Measurements from ENCODE around the gene RAB36. TPM values are rescaled to one million over a fixed set of nuclear protein-coding genes. Genes with fewer than 3 reads are reported as not detected.

RAB36 gene, protein sequence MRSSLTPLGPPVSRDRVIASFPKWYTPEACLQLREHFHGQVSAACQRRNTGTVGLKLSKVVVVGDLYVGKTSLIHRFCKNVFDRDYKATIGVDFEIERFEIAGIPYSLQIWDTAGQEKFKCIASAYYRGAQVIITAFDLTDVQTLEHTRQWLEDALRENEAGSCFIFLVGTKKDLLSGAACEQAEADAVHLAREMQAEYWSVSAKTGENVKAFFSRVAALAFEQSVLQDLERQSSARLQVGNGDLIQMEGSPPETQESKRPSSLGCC
- polyA plus RNA-seq (2013, experiment 1 of 2; ENCODE audit: insufficient read length): 3.1 TPM
- polyA plus RNA-seq (2013, experiment 2 of 2; ENCODE audit: insufficient read length): 2.7 TPM

DNA sequence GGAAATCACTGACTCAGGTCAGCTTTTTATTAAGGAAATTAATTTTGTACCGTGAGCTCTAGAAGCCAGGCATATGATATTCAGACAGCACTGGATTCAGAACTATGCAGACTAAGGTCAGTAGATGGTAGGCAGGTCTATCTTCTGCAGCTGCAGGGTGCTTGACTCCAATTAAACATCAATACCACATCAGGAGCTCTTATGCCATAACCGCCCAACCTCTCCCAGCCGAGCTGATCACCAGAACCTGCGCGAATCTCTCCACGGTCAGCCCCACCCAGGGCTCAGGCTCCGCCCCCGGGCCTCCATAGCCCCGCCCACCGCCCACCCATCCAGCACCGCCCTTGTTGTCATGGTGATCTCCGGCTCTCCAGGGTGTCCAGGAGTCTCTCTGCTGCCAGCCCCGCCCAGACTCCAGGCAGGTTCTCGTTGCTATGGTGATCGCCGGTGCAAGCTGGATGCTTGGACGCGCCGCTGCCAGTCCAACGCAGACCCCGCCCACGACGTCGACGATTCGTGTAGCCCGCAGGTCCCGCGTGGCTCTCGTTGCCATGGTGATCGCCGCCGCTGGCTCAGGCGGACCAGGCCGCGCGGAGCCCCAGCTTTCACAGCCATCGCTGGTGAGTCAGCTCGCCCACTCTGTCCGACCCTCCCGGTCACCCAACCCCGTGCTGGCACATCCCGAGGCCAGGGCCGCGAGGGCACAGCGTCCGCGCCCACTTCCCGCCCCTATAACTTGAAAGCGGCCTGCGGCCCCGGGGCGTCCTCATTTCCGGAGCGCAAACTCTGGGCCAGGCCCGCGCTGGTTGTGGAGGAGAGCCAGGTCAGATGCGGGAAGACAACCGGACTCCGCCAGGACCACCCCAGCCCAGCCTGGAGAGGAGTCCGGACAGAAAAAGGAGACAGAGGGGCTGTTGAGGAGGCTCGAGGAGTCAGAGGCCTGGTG is at the start of gene RAB36:
TSS of gene RAB36 (plus strand) at position 546 of the 946 bp plus-strand sequence. CDS start 1,140 bp downstream, outside the sequence.
- DNase-seq: peak; percentile 96

DNA sequence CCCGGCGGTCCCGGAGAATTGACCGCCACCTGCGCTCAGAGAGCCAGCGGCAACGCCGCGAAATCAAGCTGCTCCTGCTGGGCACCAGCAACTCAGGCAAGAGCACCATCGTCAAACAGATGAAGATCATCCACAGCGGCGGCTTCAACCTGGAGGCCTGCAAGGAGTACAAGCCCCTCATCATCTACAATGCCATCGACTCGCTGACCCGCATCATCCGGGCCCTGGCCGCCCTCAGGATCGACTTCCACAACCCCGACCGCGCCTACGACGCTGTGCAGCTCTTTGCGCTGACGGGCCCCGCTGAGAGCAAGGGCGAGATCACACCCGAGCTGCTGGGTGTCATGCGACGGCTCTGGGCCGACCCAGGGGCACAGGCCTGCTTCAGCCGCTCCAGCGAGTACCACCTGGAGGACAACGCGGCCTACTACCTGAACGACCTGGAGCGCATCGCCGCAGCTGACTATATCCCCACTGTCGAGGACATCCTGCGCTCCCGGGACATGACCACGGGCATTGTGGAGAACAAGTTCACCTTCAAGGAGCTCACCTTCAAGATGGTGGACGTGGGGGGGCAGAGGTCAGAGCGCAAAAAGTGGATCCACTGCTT is 49.4 kb upstream of the RAB36 start:
- DNase-seq: no peak

DNA sequence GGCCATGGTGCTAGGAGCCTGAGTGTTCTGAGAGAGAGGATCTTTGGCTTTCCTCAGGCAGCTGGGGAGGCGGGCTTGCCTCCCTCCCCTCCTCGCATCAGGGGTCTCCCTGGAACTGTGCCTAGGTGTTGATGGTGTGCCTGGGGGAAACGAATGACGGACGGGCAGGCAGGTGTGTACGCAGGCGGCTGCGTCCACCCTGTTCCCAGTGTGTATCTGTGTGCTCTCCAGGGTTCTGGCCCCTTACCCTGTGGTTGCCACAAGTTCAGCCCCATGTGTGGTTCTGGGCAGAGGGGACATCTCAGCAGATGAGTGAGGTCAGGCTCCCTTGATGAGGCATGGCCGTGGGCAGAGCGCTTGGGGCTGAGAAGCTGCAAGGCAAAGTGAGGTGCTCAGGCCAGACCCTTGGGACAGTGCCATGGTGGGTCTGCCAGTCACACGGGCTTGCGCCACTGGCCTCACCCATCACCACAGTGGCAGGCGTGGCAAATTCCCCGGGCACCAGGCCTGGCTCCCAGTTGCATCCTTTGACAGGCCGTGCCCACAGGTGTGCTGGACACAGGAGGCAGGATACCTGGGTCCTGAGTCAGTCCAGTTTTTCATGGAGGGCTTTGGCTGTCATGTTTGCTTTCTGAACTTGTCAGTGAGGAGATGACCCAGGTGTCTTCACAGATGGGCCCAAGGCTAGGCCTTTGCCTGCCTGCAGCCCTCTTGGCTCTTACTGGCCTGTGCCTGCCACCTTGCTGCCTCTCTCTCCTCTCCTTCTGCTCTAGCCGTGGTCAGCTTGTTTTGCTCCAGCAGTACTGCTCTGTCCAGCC is 47.7 kb upstream of the RAB36 start:
- DNase-seq: no peak

DNA sequence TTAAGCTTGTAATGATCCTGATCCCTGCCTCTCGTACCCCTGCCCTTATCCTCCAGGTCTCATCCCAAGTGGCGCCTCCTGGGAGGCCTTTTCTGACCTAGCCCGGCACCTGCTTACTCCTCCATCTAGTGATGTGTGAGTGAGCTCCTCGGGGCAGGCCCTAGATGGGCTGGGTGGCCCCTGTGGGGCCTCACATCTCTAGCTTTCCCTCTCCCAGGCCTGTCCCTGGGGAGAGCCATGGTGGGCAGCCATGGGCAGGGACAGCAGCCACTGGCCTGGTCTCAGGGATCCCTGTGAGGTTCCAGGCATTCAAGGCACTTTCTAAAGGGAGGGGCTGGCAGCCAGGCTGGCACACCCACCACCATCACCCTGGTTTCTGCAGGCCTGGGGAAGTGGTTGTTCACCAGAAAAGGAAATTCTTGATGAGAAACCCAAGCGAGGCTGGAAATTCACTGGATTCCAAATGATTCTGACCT is 47.0 kb upstream of the RAB36 start:
- no peak for DNase-seq

DNA sequence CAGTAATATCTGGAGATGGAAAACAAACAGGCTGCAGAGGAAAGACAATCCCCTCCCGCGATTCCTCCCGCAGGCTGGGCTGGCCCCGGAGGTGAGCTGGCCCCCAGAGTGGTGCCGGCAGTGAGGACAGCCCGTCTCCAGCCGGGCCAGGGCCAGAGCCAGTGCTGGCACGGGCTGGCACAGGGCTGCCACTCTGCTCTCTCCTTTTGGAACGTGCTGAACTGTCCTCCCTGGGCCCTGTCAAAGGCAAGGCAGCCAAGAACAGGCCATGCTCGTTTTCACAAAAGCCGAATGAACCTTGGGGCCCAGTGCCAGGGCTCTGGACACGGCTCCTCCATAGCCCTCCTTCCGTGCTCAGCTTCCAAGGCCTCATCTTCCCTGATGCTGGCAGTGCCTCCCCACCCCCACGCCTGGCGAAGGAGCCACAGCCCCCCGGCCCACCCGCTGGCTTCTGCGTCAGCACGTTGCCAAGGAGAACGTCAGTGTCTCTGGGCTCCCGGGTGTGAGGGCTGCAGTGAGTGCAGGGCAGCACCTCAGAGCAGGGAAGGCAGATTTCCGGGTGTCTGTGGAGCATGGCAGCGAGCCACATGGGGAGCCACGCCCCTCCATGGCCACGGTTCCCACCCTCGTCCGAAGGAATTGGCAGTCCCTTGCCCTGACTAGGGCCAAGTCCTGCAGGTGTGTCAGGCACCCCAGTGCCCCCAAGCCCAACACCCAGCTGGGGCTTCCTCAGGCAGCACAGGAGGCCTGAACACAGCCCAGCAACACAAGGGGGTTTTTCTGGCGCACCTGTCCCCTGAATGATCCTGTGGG is 46.4 kb upstream of the RAB36 start:
- no peak for DNase-seq

DNA sequence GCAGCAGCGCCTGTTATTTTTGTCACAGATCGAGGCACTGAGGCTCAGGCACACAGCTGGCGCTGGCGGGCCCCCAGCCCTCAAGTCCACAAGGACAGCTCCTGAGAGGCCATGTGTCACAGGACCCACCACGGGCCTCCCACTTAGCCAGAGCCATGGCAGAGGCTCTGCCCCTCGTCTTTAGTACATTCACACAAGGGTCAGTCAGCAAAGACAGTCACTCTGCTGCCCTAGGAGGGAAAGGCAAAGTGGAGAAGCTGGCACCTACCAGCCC is 45.8 kb upstream of the RAB36 start:
- no peak for DNase-seq

DNA sequence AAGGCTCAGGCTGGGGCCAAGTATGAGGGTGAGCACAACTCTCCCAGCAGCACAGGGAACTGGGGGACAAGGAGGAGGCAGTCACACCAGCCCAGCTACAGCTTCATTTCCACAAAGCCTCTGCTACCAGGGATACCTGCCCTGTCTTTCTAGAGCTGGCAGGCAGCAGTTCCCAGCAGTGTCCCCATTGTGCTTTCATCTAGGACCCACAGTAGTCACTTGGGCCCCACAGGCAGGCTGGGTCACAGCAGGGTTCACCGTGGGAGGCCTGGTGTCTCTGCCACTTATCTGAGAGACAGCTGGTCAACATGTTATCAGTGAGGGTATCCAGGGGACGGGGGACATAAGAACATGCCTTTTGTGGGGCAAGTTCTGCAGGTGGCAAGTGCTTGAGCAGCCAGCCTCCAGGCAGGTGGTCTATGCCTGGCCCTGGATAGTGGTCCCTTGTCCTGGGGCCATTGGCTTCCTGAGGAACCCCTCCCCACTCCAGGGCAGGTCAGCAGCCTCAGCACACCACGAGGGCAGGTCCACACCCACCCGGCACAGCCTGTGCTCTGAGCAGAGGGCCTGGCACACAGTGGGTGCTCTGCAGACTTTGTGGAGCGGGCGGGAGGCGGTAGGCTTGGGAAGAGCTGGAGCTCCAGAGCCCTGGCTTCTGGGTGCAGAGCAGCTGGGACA is 45.0 kb upstream of the RAB36 start:
- no peak for DNase-seq

DNA sequence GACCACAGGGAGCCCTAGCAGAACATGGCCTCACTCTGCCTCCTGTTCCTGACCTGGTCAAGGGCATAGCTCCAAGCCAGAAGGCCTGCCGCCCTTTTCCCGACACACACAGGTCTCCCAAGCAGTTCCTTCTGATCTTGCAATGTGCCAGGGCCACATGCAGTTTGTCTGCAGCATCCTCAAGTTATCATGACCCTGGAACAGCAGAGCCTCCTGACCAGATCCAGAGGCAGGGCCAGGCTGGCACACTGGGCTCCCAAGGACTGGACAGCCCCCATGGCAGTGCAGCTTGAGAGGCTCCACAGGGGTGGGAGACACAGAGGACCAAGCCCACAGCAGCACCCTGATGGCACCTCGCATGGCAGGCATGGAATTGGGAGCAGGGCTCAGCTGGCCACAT is 43.8 kb upstream of the RAB36 start:
- DNase-seq: no peak

DNA sequence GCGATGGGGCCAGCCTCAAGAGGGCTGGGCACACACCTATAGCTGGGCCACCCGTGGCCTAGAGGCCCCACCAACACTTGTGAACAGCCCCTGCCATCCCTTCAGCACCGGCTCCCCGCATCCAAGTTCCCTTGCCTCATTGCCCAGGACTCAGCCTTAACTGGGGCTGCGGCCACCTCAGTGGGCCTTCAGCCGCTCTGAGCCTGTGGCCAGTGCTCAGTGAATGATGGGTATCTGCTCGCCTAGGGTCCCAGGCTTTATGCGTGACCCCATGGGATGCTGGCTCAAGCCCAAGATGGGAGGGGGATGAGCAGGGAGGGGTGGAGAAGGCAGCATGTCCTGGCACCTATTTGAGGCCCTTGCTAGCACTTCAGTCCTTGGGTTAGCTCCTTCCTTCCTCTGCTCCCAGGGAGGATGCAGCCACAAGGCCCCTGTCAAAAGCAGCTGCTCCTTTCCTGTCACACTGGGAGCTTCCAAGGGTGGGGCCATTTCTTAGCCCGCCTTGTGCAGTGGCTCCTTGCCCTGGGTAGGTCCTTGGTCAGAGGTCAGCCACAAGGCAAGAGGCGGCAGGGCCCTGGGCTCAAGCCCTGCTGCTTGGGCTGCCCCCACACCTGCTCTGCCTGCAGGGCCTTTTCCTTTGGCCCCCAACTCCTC is 43.1 kb upstream of the RAB36 start:
- no peak for DNase-seq

DNA sequence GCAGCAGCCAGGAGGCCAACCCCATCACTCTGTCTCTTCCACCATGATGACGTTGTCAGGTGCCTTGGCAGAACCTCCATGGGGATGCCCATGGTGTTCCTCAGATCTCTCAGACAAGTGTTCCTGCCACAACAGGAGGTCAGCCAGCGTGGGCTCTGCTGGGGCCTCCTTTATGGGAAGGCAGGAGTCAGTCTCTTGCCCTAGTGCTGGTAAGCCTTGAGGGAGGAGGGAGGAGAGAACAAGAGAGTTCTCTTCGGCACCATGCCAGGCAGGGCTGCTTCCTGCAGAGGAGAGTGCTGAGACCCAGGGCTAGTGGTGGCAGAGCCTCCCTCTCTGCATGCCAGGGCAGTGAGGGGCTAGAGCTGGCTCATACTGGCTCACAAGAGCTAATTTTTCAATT is 42.5 kb upstream of the RAB36 start:
- DNase-seq: peak; percentile 14

DNA sequence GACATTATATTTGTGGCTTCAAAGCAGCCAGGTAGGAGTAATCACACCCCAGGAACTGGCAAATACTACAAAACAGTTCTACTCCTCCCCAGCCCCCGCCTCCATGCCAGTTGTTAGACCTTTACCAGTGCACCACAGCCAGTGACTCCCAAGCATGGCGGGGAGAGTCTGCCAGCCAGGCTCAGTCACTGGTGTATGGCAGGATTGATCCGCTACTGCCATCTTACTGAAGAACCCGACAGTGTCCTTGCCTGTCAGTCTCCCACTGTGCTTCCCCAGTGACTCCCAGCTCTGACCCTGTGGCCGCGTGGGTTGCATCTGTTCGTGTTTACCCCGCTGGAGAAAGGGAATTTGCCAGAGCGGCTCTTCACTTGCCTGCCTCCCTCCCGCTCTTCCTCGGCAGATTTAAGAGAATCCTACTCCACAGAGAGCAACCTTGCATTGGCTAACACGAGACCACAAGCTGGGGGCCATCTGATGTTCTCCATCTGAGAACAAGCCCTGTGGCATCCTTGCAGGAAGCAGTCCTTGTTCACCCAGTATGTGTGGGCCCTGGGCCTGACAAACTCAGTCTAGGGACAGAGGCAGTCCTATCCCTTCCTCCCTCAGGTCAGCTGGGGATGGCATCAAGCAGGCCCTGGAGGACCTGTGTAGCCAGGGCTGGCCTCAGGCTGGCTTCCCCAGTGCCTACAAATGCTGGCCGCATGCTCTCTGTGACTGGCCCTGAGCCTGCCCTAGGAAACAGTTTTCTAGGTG is 41.9 kb upstream of the RAB36 start:
- no peak for DNase-seq

DNA sequence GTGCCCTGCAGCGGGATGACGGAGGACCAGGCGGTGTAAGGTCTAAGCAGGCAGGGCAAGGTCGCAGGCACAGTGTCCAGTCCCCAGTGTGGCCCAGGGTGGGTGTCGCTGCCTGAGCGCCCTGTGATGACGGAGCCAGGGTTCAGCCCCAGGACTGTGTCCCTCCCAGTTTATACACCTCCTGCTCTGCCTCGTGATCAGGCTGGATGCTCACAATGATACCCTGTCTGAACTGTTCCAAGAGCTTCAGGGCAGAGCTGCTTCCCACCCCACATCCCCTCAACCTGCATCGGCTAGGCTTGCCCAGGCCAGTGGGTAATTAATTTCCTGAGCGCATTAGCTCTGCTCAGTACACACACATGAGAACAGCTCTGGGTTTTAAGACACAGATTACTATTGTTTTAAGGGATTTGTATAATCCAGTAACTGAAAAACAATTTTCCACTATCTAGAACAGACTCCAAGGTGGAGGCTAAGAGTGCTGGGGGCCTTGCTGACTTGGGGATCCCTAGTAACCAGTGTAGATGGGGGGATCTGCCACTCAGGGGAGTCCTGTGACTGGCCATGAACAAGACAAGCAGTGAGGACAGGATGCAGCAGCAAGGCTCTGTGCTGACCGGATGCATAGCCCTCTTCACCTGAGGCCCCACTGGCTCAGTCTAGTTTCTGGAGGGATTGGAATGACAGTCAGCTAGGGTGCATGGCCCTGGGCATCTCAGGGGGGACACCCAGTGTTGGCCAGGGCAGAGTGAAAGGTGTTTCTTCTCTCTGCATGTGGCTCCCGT is 40.9 kb upstream of the RAB36 start:
- DNase-seq: no peak

DNA sequence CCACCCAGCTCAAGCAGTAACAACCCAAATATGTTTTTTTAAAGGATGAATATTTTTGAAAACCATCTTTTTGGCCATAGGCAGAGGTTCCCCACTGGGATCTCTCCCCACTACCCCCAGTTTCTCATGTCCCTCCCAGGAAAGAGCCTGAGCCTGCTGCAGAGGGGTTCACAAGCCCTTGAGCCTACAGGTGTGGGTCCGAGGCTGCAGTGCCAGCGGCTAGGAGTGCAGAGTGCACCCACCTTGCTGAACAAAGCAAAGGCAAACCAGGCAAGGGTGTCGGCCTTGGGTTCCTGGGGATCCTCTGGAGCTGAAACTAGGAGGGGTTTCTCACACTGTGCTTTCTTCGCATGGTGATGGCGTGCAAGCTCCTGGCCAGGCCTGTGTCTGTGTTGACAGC is 40.0 kb upstream of the RAB36 start:
- DNase-seq: no peak

DNA sequence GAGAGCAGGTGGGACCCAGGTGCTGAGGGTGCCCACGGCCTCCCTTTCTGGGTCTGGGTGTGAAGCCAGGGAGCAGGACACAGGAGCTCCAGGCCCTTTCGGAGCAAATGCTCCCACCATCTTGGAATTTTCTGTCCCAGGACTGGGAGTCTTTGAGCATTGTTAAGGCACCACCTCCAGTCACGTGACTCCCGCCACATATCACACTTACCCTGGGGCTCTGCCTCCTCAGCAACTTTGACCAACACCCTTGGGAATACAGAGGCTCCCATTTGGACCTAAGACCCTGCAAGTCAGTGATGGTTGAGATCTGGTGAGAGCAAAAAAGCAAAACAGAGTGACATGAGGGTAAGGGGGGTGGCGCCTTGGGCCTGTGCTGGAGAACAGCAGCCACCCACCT is 39.4 kb upstream of the RAB36 start:
- DNase-seq: no peak

DNA sequence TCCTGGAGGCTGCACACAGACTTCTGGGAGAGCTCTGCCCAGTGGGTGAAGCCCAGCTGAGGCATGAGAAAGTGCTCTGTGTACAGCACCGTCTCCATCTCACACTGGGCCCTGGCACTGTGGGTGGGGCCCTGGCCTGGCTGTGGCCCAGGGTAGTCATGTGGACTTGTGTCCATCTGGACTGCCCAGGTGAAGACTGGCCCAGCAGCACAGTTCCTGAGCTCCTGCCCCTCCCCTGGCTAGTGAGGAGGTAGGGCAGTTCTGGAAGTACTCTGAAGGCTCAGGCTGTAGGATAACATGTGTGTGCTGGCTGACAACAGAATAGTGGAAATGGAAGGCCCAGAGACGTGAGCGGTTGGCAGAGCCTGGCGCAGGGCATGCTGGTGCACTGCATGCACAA is 38.9 kb upstream of the RAB36 start:
- no peak for DNase-seq

DNA sequence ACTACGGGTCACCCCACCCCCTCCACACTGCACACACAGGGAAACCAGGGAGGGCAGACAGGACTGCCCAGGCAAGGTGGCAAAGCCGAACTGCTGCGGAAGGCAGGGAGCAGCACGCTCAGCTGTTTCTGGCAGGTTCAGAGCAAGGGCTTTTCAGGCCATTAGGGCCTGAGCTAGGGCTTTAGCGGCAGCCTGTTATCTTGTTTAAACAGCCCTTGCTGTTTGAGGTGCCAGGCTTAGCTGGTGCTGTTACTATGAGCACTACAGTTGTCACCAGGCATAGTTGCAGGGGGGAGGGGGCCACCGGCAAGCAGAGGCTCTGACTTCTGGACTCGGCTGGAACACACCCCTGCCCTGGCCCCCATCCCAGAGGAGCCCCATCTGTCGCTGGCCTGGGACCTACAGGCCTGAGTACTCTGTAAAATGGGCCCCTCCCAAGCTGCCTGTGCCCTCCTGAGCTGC is 38.3 kb upstream of the RAB36 start:
- no peak for DNase-seq

DNA sequence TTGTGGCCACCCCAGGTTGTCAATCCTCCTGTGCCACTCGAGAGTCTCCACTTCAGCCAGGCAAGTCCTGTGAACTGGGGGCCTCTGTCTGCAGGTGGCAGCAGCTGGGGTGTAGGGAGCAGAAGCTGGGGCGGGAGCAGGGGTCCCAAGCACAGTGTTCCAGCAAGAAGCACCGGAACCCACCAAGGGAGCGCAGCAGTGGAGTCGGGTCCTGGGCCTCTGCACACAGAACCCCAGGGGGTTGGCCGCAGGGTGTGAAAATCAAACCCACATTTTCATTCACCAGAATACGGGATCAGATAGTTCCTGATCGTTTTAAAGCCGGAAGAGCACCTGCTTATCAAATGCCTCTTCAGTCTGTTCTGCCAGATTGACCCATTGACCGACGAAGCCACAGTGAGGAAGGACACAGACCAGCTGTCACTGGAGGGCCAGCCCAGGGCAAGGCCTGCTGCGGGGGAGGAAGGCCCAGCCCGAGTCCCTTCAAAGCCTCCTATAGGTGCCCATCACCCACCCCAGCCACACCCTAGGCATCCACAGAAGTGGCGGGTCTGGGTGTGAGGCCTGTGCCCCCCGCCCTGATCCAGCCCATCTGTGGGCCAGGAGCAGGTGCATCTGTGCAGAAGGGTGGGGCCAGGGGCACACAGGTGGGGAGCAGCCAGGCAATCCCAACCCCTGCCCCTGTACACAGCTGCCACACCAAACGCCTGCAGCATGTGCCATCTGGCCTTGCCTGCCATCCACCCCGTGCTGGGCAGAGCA is 37.6 kb upstream of the RAB36 start:
- DNase-seq: no peak

Data from fibroblast of skin of scalp (primary cell).